NB4 (cell line): ENCODE data around the gene CEMIP2.

Experiments used
- DNase-seq: peaks from one replicate; pipeline ENCODE4 v3.0.0; 2010; ENCODE audit warnings: low read depth
- H3K4me3 ChIP-seq: one replicate; pipeline ENCODE4 v1.5.1; 2011; ENCODE audit warnings: mild to moderate bottlenecking, low read depth, low read length, moderate library complexity
- CTCF ChIP-seq: IDR thresholded peaks from one replicate; pipeline ENCODE4 v1.5.1; 2012; ENCODE audit warnings: low read depth, low read length
- MAX ChIP-seq: IDR thresholded peaks from 2 replicates; pipeline ENCODE4 v1.6.1; 2011; ENCODE audit warnings: low read depth, low read length
- MYC ChIP-seq: IDR thresholded peaks from 2 replicates; pipeline ENCODE4 v1.6.1; 2011; ENCODE audit warnings: low read depth, low read length
- POLR2A ChIP-seq: IDR thresholded peaks from 2 replicates; pipeline ENCODE4 v1.6.1; 2011; ENCODE audit warnings: mild to moderate bottlenecking; ENCODE audit not compliant: insufficient read length; ENCODE audit errors: extremely low read depth

Gene CEMIP2

GRCh38 chr9:71793386-71794105 is 25.2 kb upstream of the CEMIP2 start:
- no peak for DNase-seq
- TF ChIP-seq CTCF: no peak
- TF ChIP-seq MAX: no peak
- TF ChIP-seq POLR2A: no peak
- TF ChIP-seq MYC: no peak
- H3K4me3 ChIP-seq: no peak overlapping the region

DNA sequence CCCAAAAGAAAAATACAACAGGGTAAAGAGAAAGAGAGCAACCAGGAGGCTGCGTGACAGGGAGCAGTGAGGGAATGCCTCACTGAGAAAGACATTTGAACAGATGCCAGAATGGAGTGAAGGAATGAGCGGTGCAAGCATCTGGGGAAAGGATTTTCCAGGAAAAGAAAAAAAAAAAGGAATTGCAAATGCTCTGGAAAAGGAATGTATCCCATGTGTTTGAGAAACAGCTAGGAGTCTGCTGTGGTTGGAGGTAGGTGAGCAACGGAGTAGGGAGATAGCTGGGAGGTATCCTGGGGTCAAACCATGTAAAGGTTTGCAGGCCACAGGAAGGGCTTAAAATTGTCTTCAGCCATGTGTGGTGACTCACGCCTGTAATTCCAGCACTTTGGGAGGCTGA is 23.6 kb upstream of the CEMIP2 start:
- no peak overlapping the region for H3K4me3 ChIP-seq
- DNase-seq: no peak
- TF ChIP-seq MYC (no peak), MAX (no peak), POLR2A (no peak), CTCF (no peak)

GRCh38 chr9:71790296-71790695 is 22.0 kb upstream of the CEMIP2 start:
- DNase-seq: no peak
- TF ChIP-seq MAX: no peak
- TF ChIP-seq MYC: no peak
- TF ChIP-seq CTCF: no peak
- no peak overlapping the region for H3K4me3 ChIP-seq

DNA sequence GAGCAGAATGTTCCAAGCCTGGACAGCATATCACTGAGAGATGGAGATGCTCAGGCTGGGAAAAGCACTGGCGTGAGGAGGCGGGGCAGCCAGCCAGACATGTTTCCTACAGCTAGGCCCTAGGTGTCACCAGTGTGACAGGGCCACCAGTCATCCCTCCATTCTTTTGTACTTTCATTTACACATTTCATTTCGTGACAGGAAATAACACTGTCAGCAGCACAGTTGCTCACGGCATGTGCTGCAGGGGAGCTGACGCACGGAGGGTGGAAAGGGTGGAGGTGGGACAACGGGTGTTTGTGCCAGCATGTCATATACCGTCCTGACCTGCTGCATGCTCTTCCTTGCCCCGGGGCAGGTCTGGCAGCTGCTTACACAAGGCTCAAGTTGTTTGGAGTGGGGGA is 14.8 kb upstream of the CEMIP2 start:
- TF ChIP-seq MAX (no peak), POLR2A (no peak), MYC (no peak), CTCF (no peak)

GRCh38 chr9:71781391-71781790 is 13.1 kb upstream of the CEMIP2 start:
- TF ChIP-seq MYC: no peak
- no peak for DNase-seq
- H3K4me3 ChIP-seq: no peak overlapping the region

More for the DNA sequence above, 14.8 kb upstream of the CEMIP2 start:
- no peak for DNase-seq
- H3K4me3 ChIP-seq: no peak overlapping the region

DNA sequence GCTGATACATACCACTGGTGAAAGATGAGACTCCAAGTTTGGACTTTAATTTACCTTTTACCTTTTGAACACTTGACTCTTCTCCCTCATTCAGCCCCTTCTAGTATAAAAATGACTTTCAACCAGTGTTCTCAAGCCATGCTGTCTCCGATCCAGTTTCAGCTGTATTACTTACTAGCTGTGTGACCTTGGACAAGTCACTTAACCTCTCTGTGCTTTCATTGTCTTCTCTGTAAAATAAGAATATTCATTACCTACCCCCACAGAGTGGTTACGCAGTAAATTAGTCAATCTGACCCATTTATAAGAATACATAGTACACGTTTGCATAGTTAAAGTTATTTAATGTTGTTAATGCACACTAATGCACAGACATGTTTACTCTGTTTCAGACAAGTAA is 12.6 kb upstream of the CEMIP2 start:
- TF ChIP-seq CTCF: no peak
- no peak for TF ChIP-seq POLR2A
- no peak for TF ChIP-seq MYC
- TF ChIP-seq MAX: no peak
- DNase-seq: no peak
- H3K4me3 ChIP-seq: no peak overlapping the region
